GM08714 (cell line): Measurements from ENCODE around the gene TMEM129.

ENCODE experiments used
- H3K4me3 ChIP-seq: fragments of 200-500 bp; sonication (Bioruptor generic); 2 replicates; pipeline ENCODE4 v1.5.1; 2014; ENCODE audit warnings: mild to moderate bottlenecking, low read length, inconsistent platforms
- ZNF274 ChIP-seq: IDR thresholded peaks from 2 replicates; pipeline ENCODE4 v1.6.1; 2012; ENCODE audit warnings: mild to moderate bottlenecking, low read depth, low read length

TMEM129 gene

GRCh38 chr4:1690698-1691097 lies 30.4 kb downstream of the TMEM129 start:
- TF ChIP-seq ZNF274: no peak
- no peak overlapping the region for H3K4me3 ChIP-seq

DNA sequence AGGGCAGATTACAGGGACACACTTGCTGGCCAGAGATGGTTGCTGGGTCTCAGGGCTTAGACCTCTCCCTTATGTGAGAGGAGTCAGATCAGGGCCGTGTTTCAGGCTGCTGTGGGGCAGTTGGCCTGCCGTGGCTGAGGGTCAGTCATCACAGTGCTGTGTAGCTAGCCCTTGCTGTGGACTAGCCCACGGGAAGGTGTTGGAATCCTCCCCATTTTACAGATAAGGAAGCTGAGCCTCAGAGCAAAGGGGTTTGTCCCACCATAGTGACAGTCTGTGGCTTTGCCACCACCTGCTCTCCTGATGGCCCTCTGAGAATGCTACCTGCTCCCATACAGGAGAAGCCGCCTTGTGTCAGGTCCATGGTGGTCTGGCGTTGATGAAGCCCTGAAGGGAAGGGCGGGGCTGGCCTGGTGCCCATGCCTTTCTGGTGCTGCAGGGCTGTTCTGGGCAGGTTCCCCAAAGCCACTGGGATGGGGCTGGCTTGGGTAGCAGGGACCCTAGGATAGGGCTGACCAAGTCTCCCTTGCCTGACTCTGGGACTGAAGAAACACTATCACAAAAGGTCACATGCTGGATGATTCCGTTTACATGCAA lies 34.6 kb downstream of the TMEM129 start:
- no peak for TF ChIP-seq ZNF274

GRCh38 chr4:1685235-1686150 lies 35.6 kb downstream of the TMEM129 start:
- TF ChIP-seq ZNF274: no peak
- no peak overlapping the region for H3K4me3 ChIP-seq

More for the DNA sequence above, 34.6 kb downstream of the TMEM129 start:
- no peak overlapping the region for H3K4me3 ChIP-seq

DNA sequence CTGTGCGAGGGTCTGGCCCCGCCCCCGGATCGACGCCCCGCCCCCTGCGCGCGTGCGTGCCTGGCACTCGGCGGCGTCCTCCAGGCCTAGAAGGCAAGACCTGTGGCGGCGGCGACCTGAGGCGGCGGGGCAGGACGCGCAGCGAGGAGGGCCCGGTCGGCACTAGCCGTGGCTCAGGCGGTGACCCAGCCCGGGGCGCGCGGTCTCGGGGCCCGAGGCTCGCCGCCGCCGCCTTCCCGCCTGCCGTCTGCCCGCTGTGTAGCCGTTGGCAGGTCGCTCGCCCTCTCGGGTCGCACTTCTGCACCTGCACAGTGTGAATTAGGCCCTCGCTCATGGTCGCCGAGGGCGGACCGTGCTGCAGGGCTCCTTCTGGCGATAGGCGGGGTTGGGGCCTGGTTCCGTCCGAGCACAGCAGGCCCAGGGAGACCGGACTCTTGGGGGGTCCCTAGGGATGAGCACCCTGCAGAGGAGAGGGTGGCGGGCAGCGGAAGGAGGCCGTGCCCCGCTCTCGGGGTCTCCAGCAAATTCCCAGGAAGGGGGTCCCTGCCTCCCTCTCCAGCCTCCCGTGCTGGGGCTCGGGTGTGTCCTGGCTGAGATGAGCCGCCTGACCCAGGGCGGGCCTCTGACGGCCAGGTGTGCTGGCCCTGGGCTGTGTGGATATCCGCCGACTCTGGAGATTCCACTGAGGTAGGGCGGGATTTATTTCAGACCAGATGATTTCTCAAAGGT lies 36.5 kb downstream of the TMEM129 start:
- peak overlapping the region; percentile 66; the same call in 1 of the 2 replicates for H3K4me3 ChIP-seq
- no peak for TF ChIP-seq ZNF274

DNA sequence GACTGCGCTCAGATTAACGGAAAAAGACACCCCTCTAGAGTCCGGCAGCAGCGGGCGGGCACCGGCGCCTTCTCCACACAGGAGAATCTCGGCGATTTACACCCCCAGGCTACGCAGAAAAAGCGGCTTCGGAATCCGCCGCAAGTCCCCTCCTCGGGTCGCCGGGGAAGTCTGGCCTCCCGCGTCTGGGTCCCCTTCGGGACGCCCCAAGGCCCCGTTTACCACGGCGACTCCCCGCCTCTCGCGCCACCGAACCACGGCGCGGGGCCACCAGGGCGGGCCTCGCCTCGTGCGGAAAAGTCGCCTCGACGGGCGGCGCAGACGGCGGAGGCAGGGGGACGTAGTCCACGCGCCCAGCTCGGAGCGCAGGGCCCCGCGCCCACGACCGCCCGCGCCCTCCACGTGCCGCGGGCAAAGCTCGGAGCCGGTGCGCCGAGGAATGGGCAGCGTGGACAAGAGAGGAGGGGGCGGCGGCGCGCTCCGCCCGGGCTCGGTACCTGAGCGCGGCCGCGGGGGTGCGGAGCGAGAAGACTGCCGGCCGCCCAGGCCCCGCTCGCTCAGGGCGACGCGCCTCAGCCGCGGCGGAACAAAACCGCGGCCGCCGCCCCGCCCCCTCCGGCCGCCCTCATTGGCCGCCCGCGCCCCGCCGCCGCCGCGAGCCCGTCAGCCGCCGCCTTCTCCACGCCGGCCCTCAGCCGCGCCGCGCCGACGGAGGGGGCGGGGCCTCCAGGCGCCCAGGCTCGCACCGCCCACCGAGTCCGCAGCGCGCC lies 37.2 kb downstream of the TMEM129 start, which contains the start of gene FAM53A:
Gene FAM53A, minus strand, starts transcription at position 578 of the 770 bp plus-strand sequence. CDS start 15,572 bp downstream, outside the sequence.
- peak within 1 kb of the TSS; percentile 66; the same call in 1 of the 2 replicates for H3K4me3 ChIP-seq
- no peak for TF ChIP-seq ZNF274

- TF ChIP-seq ZNF274: no peak
- H3K4me3 ChIP-seq: peak overlapping the region; percentile 64; the same call in 1 of the 2 replicates
These were observed 37.8 kb downstream of the TMEM129 start for GRCh38 chr4:1683261-1683735.

GRCh38 chr4:1682860-1683259 lies 38.3 kb downstream of the TMEM129 start:
- peak overlapping the region; percentile 64; the same call in 1 of the 2 replicates for H3K4me3 ChIP-seq
- no peak for TF ChIP-seq ZNF274

- H3K4me3 ChIP-seq: no peak overlapping the region
- TF ChIP-seq ZNF274: no peak
These were observed 42.9 kb downstream of the TMEM129 start for GRCh38 chr4:1678244-1678643.

GRCh38 chr4:1676605-1677525 lies 44.3 kb downstream of the TMEM129 start:
- H3K4me3 ChIP-seq: no peak overlapping the region
- TF ChIP-seq ZNF274: no peak

DNA sequence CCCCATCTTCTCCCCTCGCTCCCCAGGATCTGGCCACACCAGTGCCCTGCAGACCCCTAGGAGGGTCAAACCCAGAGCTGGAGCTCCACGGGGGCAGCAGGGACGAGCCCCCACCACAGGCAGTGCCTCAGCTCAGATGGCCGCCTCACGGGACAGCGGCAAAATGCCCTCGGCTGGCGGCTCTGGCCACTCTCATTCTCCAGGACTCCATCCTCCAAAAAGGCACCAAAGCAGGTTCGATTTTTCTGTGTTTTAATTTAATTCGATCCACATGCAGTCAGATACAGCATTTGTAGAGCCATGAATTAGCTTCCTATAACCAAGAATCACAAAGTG lies 45.4 kb downstream of the TMEM129 start:
- no peak overlapping the region for H3K4me3 ChIP-seq
- no peak for TF ChIP-seq ZNF274

- H3K4me3 ChIP-seq: no peak overlapping the region
- TF ChIP-seq ZNF274: no peak
These were observed 45.9 kb downstream of the TMEM129 start for GRCh38 chr4:1675136-1675801.

- no peak for TF ChIP-seq ZNF274
- H3K4me3 ChIP-seq: no peak overlapping the region
These were observed 46.4 kb downstream of the TMEM129 start for GRCh38 chr4:1674682-1675081.
